ENCODE data around the gene DLGAP4.

The DLGAP4 gene

GRCh38 chr20:36355469-36356171 is 49.5 kb downstream of the DLGAP4 start:
- 0 out of 3 replicates have a peak, but pooled peaks have one; percentile 40 for ATAC-seq
- no peak for TF ChIP-seq ARNTL (CRISPR knock-in tag; IDR thresholded peaks at IDR 0.05; ENCODE audit: borderline replicate concordance, low read depth)
- no peak for TF ChIP-seq PATZ1 (CRISPR knock-in tag; IDR thresholded peaks at IDR 0.05; ENCODE audit: borderline replicate concordance)
- no peak for TF ChIP-seq BACH2 (CRISPR knock-in tag; IDR thresholded peaks at IDR 0.05; ENCODE audit: borderline replicate concordance)
- no peak for TF ChIP-seq RARB (CRISPR knock-in tag; IDR thresholded peaks at IDR 0.05)
- TF ChIP-seq CSDC2 (CRISPR knock-in tag; IDR thresholded peaks at IDR 0.05) = no peak
- TF ChIP-seq ISL1 (CRISPR knock-in tag; IDR thresholded peaks at IDR 0.05) = no peak
- TF ChIP-seq TSHZ2 (CRISPR knock-in tag; IDR thresholded peaks at IDR 0.05) = no peak
- TF ChIP-seq ZFP3 (CRISPR knock-in tag; IDR thresholded peaks at IDR 0.05) = no peak
- TF ChIP-seq SNAI2 (CRISPR knock-in tag; IDR thresholded peaks at IDR 0.05) = no peak
- TF ChIP-seq ESRRG (CRISPR knock-in tag; IDR thresholded peaks at IDR 0.05) = no peak
- TF ChIP-seq ZNF8 (CRISPR knock-in tag; IDR thresholded peaks at IDR 0.05) = no peak
- no peak for TF ChIP-seq ZFP30 (CRISPR knock-in tag; IDR thresholded peaks at IDR 0.05)
- TF ChIP-seq TOX (CRISPR knock-in tag; IDR thresholded peaks at IDR 0.05; ENCODE audit: borderline replicate concordance) = no peak
- TF ChIP-seq ZNF565 (CRISPR knock-in tag; conservative IDR thresholded peaks at IDR 0.05; ENCODE audit: low read depth) = no peak
- TF ChIP-seq GLIS3 (CRISPR knock-in tag; IDR thresholded peaks at IDR 0.05) = no peak
- TF ChIP-seq POU6F1 (CRISPR knock-in tag; IDR thresholded peaks at IDR 0.05; ENCODE audit: borderline replicate concordance, low read depth) = no peak
- TF ChIP-seq ZC3H10 (CRISPR knock-in tag; IDR thresholded peaks at IDR 0.05) = no peak
- TF ChIP-seq OSR1 (CRISPR knock-in tag; IDR thresholded peaks at IDR 0.05) = no peak
- TF ChIP-seq CREB5 (CRISPR knock-in tag; IDR thresholded peaks at IDR 0.05; ENCODE audit: low read depth) = no peak

- no peak for ATAC-seq
- TF ChIP-seq SNAI2 (CRISPR knock-in tag; IDR thresholded peaks at IDR 0.05) (no peak), ZNF70 (CRISPR knock-in tag; IDR thresholded peaks at IDR 0.05) (no peak), TOX (CRISPR knock-in tag; IDR thresholded peaks at IDR 0.05; ENCODE audit: borderline replicate concordance) (no peak), ZFP30 (CRISPR knock-in tag; IDR thresholded peaks at IDR 0.05) (no peak), ARNTL (CRISPR knock-in tag; IDR thresholded peaks at IDR 0.05; ENCODE audit: borderline replicate concordance, low read depth) (no peak)
These were observed 53.7 kb downstream of the DLGAP4 start for GRCh38 chr20:36359668-36360406.

GRCh38 chr20:36360429-36360828 is 54.3 kb downstream of the DLGAP4 start:
- no peak for TF ChIP-seq BACH2 (CRISPR knock-in tag; IDR thresholded peaks at IDR 0.05; ENCODE audit: borderline replicate concordance)
- no peak for TF ChIP-seq PATZ1 (CRISPR knock-in tag; IDR thresholded peaks at IDR 0.05; ENCODE audit: borderline replicate concordance)
- TF ChIP-seq ZC3H10 (CRISPR knock-in tag; IDR thresholded peaks at IDR 0.05) = no peak
- TF ChIP-seq OSR1 (CRISPR knock-in tag; IDR thresholded peaks at IDR 0.05) = no peak
- no peak for TF ChIP-seq TSHZ2 (CRISPR knock-in tag; IDR thresholded peaks at IDR 0.05)
- no peak for TF ChIP-seq ZFP30 (CRISPR knock-in tag; IDR thresholded peaks at IDR 0.05)
- TF ChIP-seq ZFP3 (CRISPR knock-in tag; IDR thresholded peaks at IDR 0.05) = no peak
- TF ChIP-seq ESRRG (CRISPR knock-in tag; IDR thresholded peaks at IDR 0.05) = no peak
- no peak for TF ChIP-seq GLIS3 (CRISPR knock-in tag; IDR thresholded peaks at IDR 0.05)
- no peak for TF ChIP-seq ZNF8 (CRISPR knock-in tag; IDR thresholded peaks at IDR 0.05)
- TF ChIP-seq CSDC2 (CRISPR knock-in tag; IDR thresholded peaks at IDR 0.05) = no peak
- TF ChIP-seq TCF4 (CRISPR knock-in tag; IDR thresholded peaks at IDR 0.05; ENCODE audit: borderline replicate concordance) = no peak
- TF ChIP-seq ISL1 (CRISPR knock-in tag; IDR thresholded peaks at IDR 0.05) = no peak
- no peak for ATAC-seq

Measured in SK-N-SH treated with all-trans-retinoic acid at 6 μM for 48 hours (cell line).